ENCODE measurements around the gene SRRM2. TPM values are rescaled to one million over a fixed set of nuclear protein-coding genes. Genes with fewer than 3 reads are reported as not detected.

SRRM2 gene
- 370 to 412 TPM (median 400 TPM) in 5 replicates for total RNA-seq (2022; extraction: Qiagen RNA extraction)

GRCh38 chr16:2752035-2752849 is at the start of gene SRRM2:
SRRM2 (plus strand) TSS chr16:2752638; CDS start chr16:2756365, 3,727 bp downstream.

GRCh38 chr16:2720064-2720457 is 32.4 kb upstream of the SRRM2 start, which contains the start of gene PRSS27:
PRSS27 (minus strand) TSS chr16:2720224; CDS start chr16:2720160, 64 bp downstream.

DNA sequence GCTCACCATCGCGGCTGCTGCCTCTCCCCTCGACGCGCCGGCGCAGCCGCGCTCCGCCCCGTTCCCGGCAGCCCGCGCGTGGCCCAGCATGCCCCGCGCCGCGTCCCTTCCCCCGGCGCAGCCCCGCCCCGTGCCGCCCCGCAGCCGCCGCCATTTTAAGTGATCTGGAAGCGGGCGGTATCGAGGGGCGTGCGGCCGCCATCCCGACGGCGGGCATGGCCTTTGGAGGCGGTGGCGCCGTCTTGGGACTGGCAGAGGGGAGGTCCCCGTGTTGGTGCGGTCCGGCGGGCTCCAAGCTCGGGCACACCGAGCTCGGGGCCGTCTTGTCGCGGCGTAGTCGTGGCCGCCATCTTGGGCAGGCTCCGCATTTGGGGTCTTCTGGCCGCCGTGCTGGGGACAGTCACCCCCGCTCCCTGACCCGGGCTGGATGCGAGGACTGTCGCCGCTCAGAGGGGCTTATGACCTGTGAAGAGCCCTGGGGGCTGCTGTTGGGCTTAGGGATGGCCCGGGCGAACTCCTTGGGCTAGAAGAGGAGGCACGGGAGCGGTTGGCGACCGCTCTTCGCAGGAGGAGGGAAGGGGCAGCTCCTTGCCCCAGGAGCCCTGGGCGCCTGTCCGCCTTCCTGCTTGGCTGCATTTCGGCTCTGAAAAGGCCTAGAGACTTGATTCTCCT is 24.9 kb downstream of the SRRM2 start, which contains the start of gene ELOB:
ELOB (minus strand) TSS at position 50 of the 672 bp plus-strand sequence; CDS start at position 9, 41 bp downstream.

DNA sequence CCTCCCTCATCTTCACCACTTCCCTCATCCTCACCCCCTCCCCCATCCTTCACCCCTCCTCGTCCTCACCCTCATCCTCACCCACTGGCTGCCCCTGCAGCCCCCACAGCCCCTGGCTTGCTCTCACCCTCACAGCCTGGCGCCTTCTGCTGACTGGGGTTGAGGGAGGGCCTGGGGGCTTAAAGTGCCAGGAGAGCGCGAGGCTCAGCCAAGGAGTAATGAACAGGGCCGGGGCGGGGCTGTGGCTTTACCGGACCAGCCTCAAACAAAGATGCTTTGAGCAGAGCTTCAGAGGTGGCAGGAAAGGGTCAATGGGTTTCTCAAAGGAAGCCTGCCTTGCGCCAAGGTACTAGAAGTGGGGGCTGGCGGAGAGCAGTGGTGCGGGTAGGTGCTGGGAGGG is 35.0 kb downstream of the SRRM2 start, which contains the start of gene PRSS33:
PRSS33 (minus strand) TSS at position 155 of the 400 bp plus-strand sequence. CDS start 1,013 bp downstream, outside the sequence.

DNA sequence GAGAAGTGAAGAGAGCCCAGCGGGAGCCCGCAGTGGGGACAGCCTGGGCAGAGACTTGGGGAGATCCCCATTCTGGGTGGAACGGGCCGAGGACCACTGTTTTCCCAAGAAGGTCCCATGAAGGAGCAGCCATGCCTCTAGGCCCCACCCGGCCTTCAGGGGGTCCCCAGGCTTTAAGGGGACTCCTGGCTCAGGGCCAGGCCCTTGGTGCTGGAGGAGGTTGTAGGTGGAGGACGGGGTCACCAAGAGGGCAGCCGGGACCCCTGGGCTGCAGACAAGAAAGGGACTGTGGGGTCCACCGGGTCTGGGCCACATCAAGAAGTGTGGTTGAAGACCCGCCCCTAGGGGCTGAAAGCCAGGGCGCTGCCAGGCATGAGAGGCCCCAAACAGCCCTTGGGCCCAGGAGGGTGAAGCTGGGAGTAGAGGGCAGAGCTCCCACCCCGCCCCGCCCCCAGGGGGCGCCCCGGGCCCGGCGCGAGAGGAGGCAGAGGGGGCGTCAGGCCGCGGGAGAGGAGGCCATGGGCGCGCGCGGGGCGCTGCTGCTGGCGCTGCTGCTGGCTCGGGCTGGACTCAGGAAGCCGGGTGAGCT is 64.4 kb downstream of the SRRM2 start, which contains the start of gene PRSS21:
PRSS21 (plus strand) TSS at position 487 of the 589 bp plus-strand sequence; CDS start at position 519, 32 bp downstream.

Other genes starting within 250 kb of the SRRM2 start
- 136 to 285 TPM (median 252 TPM) in 5 replicates for gene ATP6V0C, start 238.7 kb upstream of the SRRM2 start, total RNA-seq (2022; extraction: Qiagen RNA extraction)
- gene AMDHD2, start 232.3 kb upstream of the SRRM2 start, total RNA-seq (2022; extraction: Qiagen RNA extraction), result 16.4 to 25.7 TPM (median 23.7 TPM) in 5 replicates
- gene CEMP1, start 221.2 kb upstream of the SRRM2 start, total RNA-seq (2022; extraction: Qiagen RNA extraction), result not detected in 5 replicates
- gene PDPK1, start 214.6 kb upstream of the SRRM2 start, total RNA-seq (2022; extraction: Qiagen RNA extraction), result 19.4 to 30.2 TPM (median 23.3 TPM) in 5 replicates
- gene KCTD5, start 70.1 kb upstream of the SRRM2 start, total RNA-seq (2022; extraction: Qiagen RNA extraction), result 38.0 to 43.5 TPM (median 41.8 TPM) in 5 replicates
- 0.82 to 2.2 TPM (median 1.8 TPM) in 5 replicates for gene PRSS27, start 32.4 kb upstream of the SRRM2 start, total RNA-seq (2022; extraction: Qiagen RNA extraction)
- gene ELOB, start 24.6 kb downstream of the SRRM2 start, total RNA-seq (2022; extraction: Qiagen RNA extraction), result 397 to 574 TPM (median 505 TPM) in 5 replicates
- gene PRSS33, start 34.9 kb downstream of the SRRM2 start, total RNA-seq (2022; extraction: Qiagen RNA extraction), result not detected in 5 replicates
- not detected in 5 replicates for gene PRSS41, start 45.8 kb downstream of the SRRM2 start, total RNA-seq (2022; extraction: Qiagen RNA extraction)
- gene PRSS21, start 64.6 kb downstream of the SRRM2 start, total RNA-seq (2022; extraction: Qiagen RNA extraction), result 0.16 to 0.32 TPM (median 0.20 TPM) in 3 of 5 replicates, not detected in the others
- gene ZG16B, start 77.7 kb downstream of the SRRM2 start, total RNA-seq (2022; extraction: Qiagen RNA extraction), result 0.49 to 0.73 TPM (median 0.59 TPM) in 5 replicates
- 0.84 to 1.2 TPM (median 0.97 TPM) in 5 replicates for gene PRSS22, start 105.5 kb downstream of the SRRM2 start, total RNA-seq (2022; extraction: Qiagen RNA extraction)
- gene FLYWCH2, start 130.6 kb downstream of the SRRM2 start, total RNA-seq (2022; extraction: Qiagen RNA extraction), result 44.0 to 53.5 TPM (median 50.4 TPM) in 5 replicates
- 20.6 to 26.1 TPM (median 25.1 TPM) in 5 replicates for gene FLYWCH1, start 159.3 kb downstream of the SRRM2 start, total RNA-seq (2022; extraction: Qiagen RNA extraction)
- gene KREMEN2, start 211.6 kb downstream of the SRRM2 start, total RNA-seq (2022; extraction: Qiagen RNA extraction), result 1.4 to 2.5 TPM (median 1.9 TPM) in 5 replicates
- 35.2 to 44.7 TPM (median 43.1 TPM) in 5 replicates for gene PAQR4, start 216.7 kb downstream of the SRRM2 start, total RNA-seq (2022; extraction: Qiagen RNA extraction)
- 64.8 to 93.9 TPM (median 88.9 TPM) in 5 replicates for gene PKMYT1, start 227.8 kb downstream of the SRRM2 start, total RNA-seq (2022; extraction: Qiagen RNA extraction)